Right lobe of liver (tissue), 6 donors: ENCODE results near the gene GPNMB. TPM values are rescaled to one million over a fixed set of nuclear protein-coding genes. Genes with fewer than 3 reads are reported as not detected.
A peak's percentile ranks its signal among the peaks of the same experiment; 100 is the strongest.
"Not testable (repeated sequence)": the region's sequence is repeated elsewhere in the genome, so short reads cannot be mapped to it uniquely, and the experiment has no call there.

Experiments
- ATAC-seq, 4 donors: fragments of 200-7000 bp; cut with Tn5 transposase; one replicate each; pipeline ENCODE4 v1.9.1; 2020; ENCODE audit warnings: mild to moderate bottlenecking in 4 of 4, moderate library complexity in 4 of 4
- DNase-seq, 3 donors: peaks; one replicate each; pipeline ENCODE4 v3.0.0-alpha.2; 2020
- H3K27ac ChIP-seq, 3 donors: fragments of 200-600 bp; one replicate each; pipeline ENCODE4 v1.8.0; 2022
- H3K27me3 ChIP-seq, 2 donors: fragments of 200-600 bp; one replicate each; pipeline ENCODE4 v1.8.0; 2022
- H3K36me3 ChIP-seq, 4 donors: fragments of 200-600 bp; sonication (generic) in 1 of 4; one replicate each; pipeline versions ENCODE4 v1.5.1 to v1.8.0; 2017 to 2022; ENCODE audit warnings: control low read depth in 1 of 4
- H3K4me1 ChIP-seq, 4 donors: fragments of 200-600 bp; sonication (generic) in 1 of 4; one replicate each; pipeline versions ENCODE4 v1.5.1 to v1.8.0; 2017 to 2022; ENCODE audit warnings: control low read depth in 1 of 4
- H3K4me3 ChIP-seq, 3 donors: fragments of 200-600 bp; one replicate each; pipeline ENCODE4 v1.8.0; 2022
- H3K9me3 ChIP-seq, 4 donors: fragments of 200-600 bp; sonication (generic) in 1 of 4; one replicate each; pipeline versions ENCODE4 v1.5.1 to v1.8.0; 2017 to 2022; ENCODE audit warnings: control low read depth in 1 of 4
- CTCF ChIP-seq, 4 donors: fragments of 200-600 bp in 3 of 4; fragments of 450-650 bp in 1 of 4; IDR thresholded peaks; one replicate each; pipeline versions ENCODE4 v1.5.1 to v1.8.0; 2016 to 2022; ENCODE audit warnings: antibody characterized with exemption in 4 of 4, mild to moderate bottlenecking in 2 of 4
- POLR2A ChIP-seq: fragments of 450-650 bp; IDR thresholded peaks from one replicate; pipeline ENCODE4 v1.6.1; 2017; ENCODE audit warnings: antibody characterized with exemption, mild to moderate bottlenecking
- WGBS: methylation state at CpG from one replicate; pipeline ENCODE4 v1.1.6; 2018; ENCODE audit warnings: low coverage, low lambda C conversion rate; ENCODE audit not compliant: insufficient coverage; ENCODE audit errors: missing lambda C conversion rate; 5-methylcytosine and 5-hydroxymethylcytosine counted together
- intact Hi-C, 2 donors: fragments of 100-400 bp; cut with DNase I; formaldehyde crosslinking; loops; one replicate each; pipeline versions ENCODE4 v1.11.2 to v1.14.1; 2022
- total RNA-seq, 6 experiments: library from RNA; depleted of rRNA in 2 of 6; stranded (reverse); fragments of >200 nt in 2 of 6; fragmentation: NEBNext Ultra II Directional in 3 of 6; extraction: Animal tissue kit (Norgen Biotek cat#: 25700) in 3 of 6; gene quantifications; one replicate each; pipeline versions ENCODE4 v1.1.0 to v1.2.4, GENCODE V29; 2016 to 2023
- donor health status: DM: no; HTN: yes; CAD: no.
- donor health status: DM: no; HTN: no; CAD: no.
- donor health status: DM: no; HTN: no; CAD: no.
- donor health status: DM: no; HTN: yes; CAD: no.
- donor health status: DM: no; HTN: yes; CAD: no.

GPNMB gene
- total RNA-seq, 6 experiments from 2014 or later = 5.8 to 64.9 (median 13.4) TPM

- Histone ChIP-seq H3K27ac (no peak overlapping the region), H3K4me1 (no peaks in the 10 kb centered on the region), H3K9me3 (no peaks in the 10 kb centered on the region), H3K36me3 (no peaks in the 10 kb centered on the region), H3K27me3 (no peaks in the 10 kb centered on the region), H3K4me3 (no peak overlapping the region)
- TF ChIP-seq CTCF (IDR thresholded peaks at IDR 0.05) (no peak), POLR2A (no peak)
- intact Hi-C loops = no loop called here
- 74% methylated on average over 8 of the region's 10 CpGs for WGBS
- no peak for DNase-seq
- ATAC-seq = no peak
These were observed 25.8 kb upstream of the GPNMB start for GRCh38 chr7:23220690-23221305.

DNA sequence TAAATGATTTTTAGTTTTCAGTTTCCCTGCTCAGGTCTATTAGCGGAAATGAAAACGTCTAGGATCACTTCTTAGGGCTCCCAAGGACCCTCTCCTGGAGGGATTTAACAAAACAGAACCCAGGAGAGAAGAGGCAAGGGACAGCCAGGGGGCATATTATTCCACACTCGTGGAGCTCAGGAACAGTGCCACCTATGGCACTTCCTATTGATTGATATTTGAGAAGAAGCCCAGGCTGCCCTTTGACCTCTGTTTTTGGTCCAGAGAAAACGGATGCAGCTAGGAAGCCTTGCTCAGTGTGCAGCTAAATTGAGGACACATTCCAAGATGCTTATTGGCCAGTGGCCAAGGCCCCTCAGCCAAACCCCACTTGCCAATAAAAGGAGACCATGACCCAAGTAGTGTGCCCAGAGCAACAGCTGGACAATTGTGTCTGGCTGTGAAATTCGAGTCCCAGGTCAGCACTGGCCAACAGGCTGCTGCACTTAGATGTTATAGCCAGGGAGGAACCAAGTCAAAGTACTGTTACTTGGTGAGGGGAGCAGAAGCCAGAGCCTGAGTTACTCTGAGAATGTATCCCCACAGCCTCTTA, 24.0 kb upstream of the GPNMB start:
- no peak for TF ChIP-seq CTCF (IDR thresholded peaks at IDR 0.05)
- TF ChIP-seq POLR2A = no peak
- intact Hi-C loops = no loop called here
- Histone ChIP-seq H3K4me1 (no peaks in the 10 kb centered on the region), H3K27ac (no peak overlapping the region), H3K9me3 (no peaks in the 10 kb centered on the region), H3K27me3 (no peaks in the 10 kb centered on the region), H3K4me3 (no peak overlapping the region), H3K36me3 (no peaks in the 10 kb centered on the region)
- DNase-seq (no peak), ATAC-seq (peak in 3 of 4 donors; percentile 28 to 51 (median 35))
- 61% methylated on average over 3 of the region's 5 CpGs for WGBS

DNA sequence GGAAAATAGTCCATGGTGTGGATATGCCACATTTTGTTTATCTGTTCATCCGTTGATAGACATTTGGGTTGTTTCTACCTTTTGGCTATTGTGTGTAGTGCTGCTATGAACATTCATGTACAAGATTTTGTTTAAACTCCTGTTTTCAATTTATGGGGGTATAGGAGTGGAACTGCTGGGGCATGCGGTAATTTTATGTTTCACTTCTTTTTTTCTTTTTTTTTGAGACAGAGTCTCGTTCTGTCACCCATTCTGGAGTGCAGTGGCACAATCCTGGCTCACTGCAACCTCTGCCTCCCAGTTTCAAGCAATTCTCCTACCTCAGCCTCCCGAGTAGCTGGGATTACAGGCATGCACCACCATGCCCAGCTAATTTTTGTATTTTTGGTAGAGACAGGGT, 22.2 kb upstream of the GPNMB start:
- H3K4me3 ChIP-seq, H3K36me3 ChIP-seq, ATAC-seq, H3K9me3 ChIP-seq, H3K27ac ChIP-seq, intact Hi-C loops, H3K27me3 ChIP-seq, H3K4me1 ChIP-seq, DNase-seq: not testable (repeated sequence)
- 72% methylated on average over 4 of the region's 4 CpGs for WGBS

- Histone ChIP-seq H3K4me1 (no peaks in the 10 kb centered on the region), H3K27me3 (no peaks in the 10 kb centered on the region), H3K9me3 (no peaks in the 10 kb centered on the region), H3K4me3 (no peak overlapping the region), H3K36me3 (no peaks in the 10 kb centered on the region), H3K27ac (no peak overlapping the region)
- TF ChIP-seq CTCF (IDR thresholded peaks at IDR 0.05) = no peak
- TF ChIP-seq POLR2A = no peak
- no peak for DNase-seq
- 63% methylated on average over 3 of the region's 4 CpGs for WGBS
- no peak for ATAC-seq
- intact Hi-C loops = no loop called here
These were observed 19.6 kb upstream of the GPNMB start for GRCh38 chr7:23226844-23227450.

DNA sequence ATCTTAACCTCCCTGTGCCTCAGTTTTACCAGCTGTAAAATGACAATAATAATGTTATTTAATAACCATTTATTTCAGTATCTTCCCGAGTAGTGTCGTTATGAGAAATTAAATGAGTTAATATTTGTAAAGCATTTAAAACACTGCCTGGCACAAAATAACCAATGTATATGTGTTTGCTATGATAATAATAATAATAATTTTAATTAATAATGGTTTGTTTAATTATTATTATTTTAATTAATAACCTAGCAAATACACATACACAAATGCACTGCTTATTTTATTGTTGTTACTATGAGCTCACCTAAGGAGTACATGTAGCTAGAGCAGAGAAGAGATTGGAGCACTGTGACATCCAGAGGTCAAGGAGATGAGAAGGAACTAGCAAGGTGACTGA, 18.2 kb upstream of the GPNMB start:
- intact Hi-C loops = no loop called here
- 76% methylated on average over 2 of the region's 2 CpGs for WGBS
- ATAC-seq = no peak

More for the DNA sequence above, 18.2 kb upstream of the GPNMB start:
- DNase-seq = no peak
- H3K9me3 ChIP-seq = no peaks in the 10 kb centered on the region
- no peak for TF ChIP-seq CTCF (IDR thresholded peaks at IDR 0.05)
- TF ChIP-seq POLR2A = no peak
- no peaks in the 10 kb centered on the region for H3K4me1 ChIP-seq
- H3K27ac ChIP-seq = no peak overlapping the region
- H3K4me3 ChIP-seq = no peak overlapping the region
- H3K36me3 ChIP-seq = no peaks in the 10 kb centered on the region
- no peaks in the 10 kb centered on the region for H3K27me3 ChIP-seq
